Activated B cell treated with CpG ODN at 0.5 μM for 24 hours (primary cell): Measurements from ENCODE around the gene ITGAV. TPM values are rescaled to one million over a fixed set of nuclear protein-coding genes. Genes with fewer than 3 reads are reported as not detected.

Source experiments
- ATAC-seq: fragments of 200-7000 bp; cut with Tn5 transposase; one replicate; pipeline ENCODE4 v1.10.0; 2021; ENCODE audit warnings: low read depth, mild to moderate bottlenecking, moderate library complexity
- CTCF ChIA-PET: fragments of 350-600 bp; sonication (Branson Sonifier 250); formaldehyde crosslinking; loops from one replicate; lab custom pipeline; 2021; ENCODE audit warnings: antibody characterized with exemption; lab: Charles Lee
- POLR2A ChIA-PET: fragments of 350-600 bp; sonication (Branson Sonifier 250); formaldehyde crosslinking; loops from one replicate; lab custom pipeline; 2021; ENCODE audit warnings: antibody characterized with exemption; lab: Charles Lee
- DNase-seq: peaks from one replicate; pipeline ENCODE4 v3.0.0; 2022
- H3K27ac Mint-ChIP-seq: one replicate; pipeline ENCODE4 v1.8.0; 2020; ENCODE audit warnings: mixed read lengths
- H3K27me3 Mint-ChIP-seq: one replicate; pipeline ENCODE4 v1.8.0; 2021; ENCODE audit warnings: mixed read lengths
- H3K36me3 Mint-ChIP-seq: one replicate; pipeline ENCODE4 v1.8.0; 2021; ENCODE audit warnings: low read depth, mixed read lengths
- H3K4me1 Mint-ChIP-seq: one replicate; pipeline ENCODE4 v1.8.0; 2021; ENCODE audit warnings: mixed read lengths
- H3K4me3 Mint-ChIP-seq: one replicate; pipeline ENCODE4 v1.8.0; 2020; ENCODE audit warnings: mild to moderate bottlenecking, mixed read lengths
- H3K9me3 Mint-ChIP-seq: one replicate; pipeline ENCODE4 v1.8.0; 2020; ENCODE audit warnings: mixed read lengths
- intact Hi-C: fragments of 100-400 bp; cut with micrococcal nuclease; formaldehyde crosslinking; loops from one replicate; pipeline ENCODE4 v1.15.1; 2024
- total RNA-seq: library from RNA; stranded (reverse); gene quantifications from 2 replicates; pipeline ENCODE4 v1.2.3, GENCODE V29; 2022
- TF ChIP-seq, protein P1 (sequence below): fragments of 200-600 bp; IDR thresholded peaks from one replicate; pipeline ENCODE4 v1.8.0; 2022; ENCODE audit warnings: antibody characterized with exemption, mild to moderate bottlenecking

ITGAV gene
- total RNA-seq, 1 donor from 2014 or later: 4.1 TPM

DNA sequence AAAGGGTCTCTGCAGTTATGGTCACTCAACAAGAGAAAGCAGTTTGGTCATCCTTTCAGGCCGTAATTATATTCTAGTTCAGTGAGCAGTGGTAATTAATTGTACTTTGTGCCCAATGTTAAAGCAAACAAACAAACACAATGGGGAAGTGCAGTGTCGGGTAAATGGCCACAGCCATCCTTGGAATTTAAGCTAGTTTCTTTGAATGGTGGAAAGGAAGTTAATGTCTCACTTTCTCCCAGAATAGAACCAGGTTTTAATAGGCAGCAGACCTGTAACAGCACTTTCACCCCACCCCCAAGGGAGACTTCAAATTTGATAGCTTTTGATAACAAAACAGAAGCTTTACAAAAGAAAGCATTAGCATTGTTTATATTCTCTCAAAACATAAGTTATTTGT lies 20.0 kb upstream of the ITGAV start:
- DNase-seq: no peak
- Mint-ChIP-seq H3K4me1 (no peaks in the 10 kb centered on the region), H3K27me3 (no peaks in the 10 kb centered on the region), H3K27ac (no peak overlapping the region), H3K4me3 (no peak overlapping the region), H3K9me3 (no peaks in the 10 kb centered on the region), H3K36me3 (no peaks in the 10 kb centered on the region)
- TF ChIP-seq, protein P1, sequence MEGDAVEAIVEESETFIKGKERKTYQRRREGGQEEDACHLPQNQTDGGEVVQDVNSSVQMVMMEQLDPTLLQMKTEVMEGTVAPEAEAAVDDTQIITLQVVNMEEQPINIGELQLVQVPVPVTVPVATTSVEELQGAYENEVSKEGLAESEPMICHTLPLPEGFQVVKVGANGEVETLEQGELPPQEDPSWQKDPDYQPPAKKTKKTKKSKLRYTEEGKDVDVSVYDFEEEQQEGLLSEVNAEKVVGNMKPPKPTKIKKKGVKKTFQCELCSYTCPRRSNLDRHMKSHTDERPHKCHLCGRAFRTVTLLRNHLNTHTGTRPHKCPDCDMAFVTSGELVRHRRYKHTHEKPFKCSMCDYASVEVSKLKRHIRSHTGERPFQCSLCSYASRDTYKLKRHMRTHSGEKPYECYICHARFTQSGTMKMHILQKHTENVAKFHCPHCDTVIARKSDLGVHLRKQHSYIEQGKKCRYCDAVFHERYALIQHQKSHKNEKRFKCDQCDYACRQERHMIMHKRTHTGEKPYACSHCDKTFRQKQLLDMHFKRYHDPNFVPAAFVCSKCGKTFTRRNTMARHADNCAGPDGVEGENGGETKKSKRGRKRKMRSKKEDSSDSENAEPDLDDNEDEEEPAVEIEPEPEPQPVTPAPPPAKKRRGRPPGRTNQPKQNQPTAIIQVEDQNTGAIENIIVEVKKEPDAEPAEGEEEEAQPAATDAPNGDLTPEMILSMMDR: no peak
- intact Hi-C loops: no loop called here
- POLR2A ChIA-PET: no interaction called here
- ATAC-seq: no peak
- CTCF ChIA-PET: no interaction called here

DNA sequence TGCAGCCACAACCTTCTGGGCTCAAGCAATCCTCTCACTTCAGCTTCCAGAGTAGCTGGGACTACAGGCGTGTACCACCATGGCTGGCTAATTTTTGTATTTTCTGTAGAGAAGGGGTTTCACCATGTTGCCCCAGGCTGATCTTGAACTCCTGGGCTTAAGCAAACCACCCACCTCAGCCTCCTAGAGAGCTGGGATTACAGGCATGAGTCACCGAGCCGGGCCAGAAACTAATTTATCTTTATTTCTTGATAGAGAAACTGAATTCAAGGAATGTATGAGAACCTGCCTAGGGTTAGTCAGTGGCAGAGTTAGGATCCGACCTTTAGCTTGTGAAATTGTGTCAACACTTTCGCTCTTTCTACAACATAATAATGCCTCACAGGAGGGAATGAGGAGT lies 19.3 kb upstream of the ITGAV start:
- TF ChIP-seq, protein P1: no peak
- CTCF ChIA-PET: no interaction called here
- POLR2A ChIA-PET: no interaction called here
- H3K36me3 Mint-ChIP-seq: no peaks in the 10 kb centered on the region
- H3K27ac Mint-ChIP-seq: no peak overlapping the region
- H3K9me3 Mint-ChIP-seq: no peaks in the 10 kb centered on the region
- ATAC-seq (no peak), DNase-seq (no peak)
- H3K4me1 Mint-ChIP-seq: peaks cover 2% of the 10 kb centered on the region
- intact Hi-C loops: no loop called here
- no peak overlapping the region for H3K4me3 Mint-ChIP-seq
- H3K27me3 Mint-ChIP-seq: no peaks in the 10 kb centered on the region

DNA sequence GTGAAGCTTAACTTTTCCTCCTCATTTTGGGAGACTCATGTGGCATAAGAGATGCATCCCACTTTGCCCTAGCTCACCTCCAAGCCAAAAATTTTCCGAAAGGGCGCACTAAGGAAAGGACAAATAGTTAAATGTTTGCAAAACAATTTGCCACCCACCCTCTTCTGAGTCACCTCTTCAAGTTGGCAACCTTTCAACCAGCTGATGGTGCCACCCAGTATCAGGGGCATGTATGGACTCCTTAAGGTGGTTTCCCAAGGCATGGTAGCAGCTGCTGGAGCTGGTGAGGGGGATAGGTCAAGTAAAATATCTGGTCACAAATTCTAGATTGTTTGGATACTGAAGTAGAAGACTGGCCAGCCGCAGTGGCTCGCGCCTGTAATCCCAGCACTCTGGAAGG lies 17.2 kb upstream of the ITGAV start:
- ChIA-PET CTCF (no interaction called here), POLR2A (no interaction called here)
- intact Hi-C loops: no loop called here
- Mint-ChIP-seq H3K9me3 (no peaks in the 10 kb centered on the region), H3K27me3 (no peaks in the 10 kb centered on the region), H3K4me1 (peaks cover 2% of the 10 kb centered on the region), H3K4me3 (no peak overlapping the region), H3K27ac (no peak overlapping the region), H3K36me3 (no peaks in the 10 kb centered on the region)
- ATAC-seq: no peak
- TF ChIP-seq, protein P1: no peak
- DNase-seq: no peak

DNA sequence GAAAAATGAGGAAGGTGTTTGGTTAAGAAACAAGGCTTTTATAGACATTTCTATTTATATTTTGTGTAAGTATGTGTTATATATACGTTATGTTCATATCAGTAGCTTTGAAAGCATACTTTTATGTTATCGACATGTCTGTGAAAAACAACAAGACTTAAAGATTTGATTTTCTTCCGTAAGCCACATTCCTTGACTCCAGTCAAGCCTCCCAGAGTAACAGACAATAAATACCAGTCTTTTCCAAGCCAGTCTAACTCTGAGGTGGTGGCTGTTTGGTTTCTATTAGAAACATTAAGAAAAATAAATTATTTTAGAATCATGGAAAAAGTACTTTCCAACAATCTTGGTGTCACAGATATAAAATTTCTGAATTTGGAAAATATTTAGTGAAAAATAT lies 16.3 kb upstream of the ITGAV start:
- Mint-ChIP-seq H3K4me1 (peaks cover 2% of the 10 kb centered on the region), H3K4me3 (no peak overlapping the region), H3K9me3 (no peaks in the 10 kb centered on the region), H3K36me3 (no peaks in the 10 kb centered on the region), H3K27me3 (no peaks in the 10 kb centered on the region), H3K27ac (no peak overlapping the region)
- intact Hi-C loops: no loop called here
- ATAC-seq (no peak), DNase-seq (no peak)
- TF ChIP-seq, protein P1: no peak
- CTCF ChIA-PET: no interaction called here
- POLR2A ChIA-PET: no interaction called here

DNA sequence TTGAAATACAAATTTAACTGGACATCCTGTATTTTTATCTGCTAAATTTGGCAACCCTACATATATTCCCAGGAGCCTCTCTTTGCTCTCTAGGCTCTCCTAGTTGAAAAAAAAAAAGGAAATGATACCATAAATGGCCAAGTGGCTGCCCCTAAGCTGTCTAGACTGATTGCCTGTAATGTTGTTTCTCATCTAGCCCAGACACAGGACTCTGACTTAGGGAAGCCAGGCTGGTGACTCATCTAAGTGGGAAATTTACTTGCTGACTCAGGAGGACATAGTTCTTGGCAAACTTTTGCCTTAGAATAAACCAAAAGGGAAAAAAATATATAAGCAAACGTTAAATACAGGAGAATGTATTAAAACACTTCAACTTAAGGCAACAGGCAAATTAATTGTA lies 14.6 kb upstream of the ITGAV start:
- H3K27me3 Mint-ChIP-seq: no peaks in the 10 kb centered on the region
- ATAC-seq (no peak), DNase-seq (no peak)
- TF ChIP-seq, protein P1: no peak
- H3K4me1 Mint-ChIP-seq: peaks cover 2% of the 10 kb centered on the region
- H3K27ac Mint-ChIP-seq: no peak overlapping the region
- CTCF ChIA-PET: no interaction called here
- no peaks in the 10 kb centered on the region for H3K36me3 Mint-ChIP-seq
- POLR2A ChIA-PET: no interaction called here
- intact Hi-C loops: no loop called here
- H3K9me3 Mint-ChIP-seq: no peaks in the 10 kb centered on the region
- H3K4me3 Mint-ChIP-seq: no peak overlapping the region
